KMS-11 (cell line): Measurements from ENCODE around the gene RELN.
"Not testable (repeated sequence)": the region's sequence is repeated elsewhere in the genome, so short reads cannot be mapped to it uniquely, and the experiment has no call there.

Source experiments
- H2AFZ ChIP-seq: fragments of 200-600 bp; sonication (generic); 2 replicates; pipeline ENCODE4 v1.6.1; 2016; ENCODE audit warnings: antibody characterized with exemption, mixed run types, low read depth
- H3K27ac ChIP-seq: fragments of 200-600 bp; sonication (generic); 2 replicates; pipeline ENCODE4 v1.6.1; 2016; ENCODE audit warnings: mild to moderate bottlenecking, mixed run types
- H3K27me3 ChIP-seq: fragments of 200-600 bp; sonication (generic); 2 replicates; pipeline ENCODE4 v1.6.1; 2017; ENCODE audit warnings: mild to moderate bottlenecking, low read depth, mixed run types, moderate library complexity; ENCODE audit not compliant: insufficient read depth
- H3K36me3 ChIP-seq: fragments of 200-600 bp; sonication (generic); 2 replicates; pipeline ENCODE4 v1.6.1; 2017; ENCODE audit warnings: mild to moderate bottlenecking, mixed run types; ENCODE audit not compliant: insufficient read depth
- H3K4me1 ChIP-seq: fragments of 200-600 bp; sonication (generic); 2 replicates; pipeline ENCODE4 v1.6.1; 2016; ENCODE audit warnings: mild to moderate bottlenecking, low read depth, mixed run types; ENCODE audit not compliant: poor library complexity, severe bottlenecking
- H3K4me2 ChIP-seq: fragments of 200-600 bp; sonication (generic); 2 replicates; pipeline ENCODE4 v1.7.0; 2016; ENCODE audit warnings: mild to moderate bottlenecking, mixed run types
- H3K4me3 ChIP-seq: fragments of 200-600 bp; sonication (generic); IDR thresholded peaks from 2 replicates; pipeline ENCODE4 v1.6.1; 2017; ENCODE audit warnings: low read depth, low read length, mixed read lengths; ENCODE audit not compliant: insufficient read depth
- H3K79me2 ChIP-seq: fragments of 200-600 bp; sonication (generic); 2 replicates; pipeline ENCODE4 v1.6.1; 2016; ENCODE audit warnings: low read depth, mixed run types; ENCODE audit not compliant: insufficient read depth
- H3K9ac ChIP-seq: fragments of 200-600 bp; sonication (generic); 2 replicates; pipeline ENCODE4 v1.6.1; 2016; ENCODE audit warnings: mild to moderate bottlenecking, mixed run types
- H4K20me1 ChIP-seq: fragments of 200-600 bp; sonication (generic); 2 replicates; pipeline ENCODE4 v1.6.1; 2016; ENCODE audit warnings: mild to moderate bottlenecking, mixed run types; ENCODE audit not compliant: insufficient read depth
- TF ChIP-seq, protein P1 (sequence below): fragments of 200-600 bp; sonication (generic); conservative IDR thresholded peaks from 2 replicates; pipeline ENCODE4 v1.6.1; 2017; ENCODE audit warnings: low read depth, mild to moderate bottlenecking, antibody characterized with exemption, low read length, moderate library complexity, mixed read lengths

The RELN gene

GRCh38 chr7:103487419-103487818, 502.0 kb downstream of the RELN start:
- no peak overlapping the region for H3K4me3 ChIP-seq
- no peak overlapping the region for H3K27ac ChIP-seq
- no peaks in the 10 kb centered on the region for H3K79me2 ChIP-seq
- no peaks in the 10 kb centered on the region for H4K20me1 ChIP-seq
- no peak overlapping the region for H3K4me2 ChIP-seq
- H3K9ac ChIP-seq = no peak overlapping the region
- no peaks in the 10 kb centered on the region for H3K4me1 ChIP-seq
- no peaks in the 10 kb centered on the region for H3K36me3 ChIP-seq
- H3K27me3 ChIP-seq = no peaks in the 10 kb centered on the region
- TF ChIP-seq, protein P1, sequence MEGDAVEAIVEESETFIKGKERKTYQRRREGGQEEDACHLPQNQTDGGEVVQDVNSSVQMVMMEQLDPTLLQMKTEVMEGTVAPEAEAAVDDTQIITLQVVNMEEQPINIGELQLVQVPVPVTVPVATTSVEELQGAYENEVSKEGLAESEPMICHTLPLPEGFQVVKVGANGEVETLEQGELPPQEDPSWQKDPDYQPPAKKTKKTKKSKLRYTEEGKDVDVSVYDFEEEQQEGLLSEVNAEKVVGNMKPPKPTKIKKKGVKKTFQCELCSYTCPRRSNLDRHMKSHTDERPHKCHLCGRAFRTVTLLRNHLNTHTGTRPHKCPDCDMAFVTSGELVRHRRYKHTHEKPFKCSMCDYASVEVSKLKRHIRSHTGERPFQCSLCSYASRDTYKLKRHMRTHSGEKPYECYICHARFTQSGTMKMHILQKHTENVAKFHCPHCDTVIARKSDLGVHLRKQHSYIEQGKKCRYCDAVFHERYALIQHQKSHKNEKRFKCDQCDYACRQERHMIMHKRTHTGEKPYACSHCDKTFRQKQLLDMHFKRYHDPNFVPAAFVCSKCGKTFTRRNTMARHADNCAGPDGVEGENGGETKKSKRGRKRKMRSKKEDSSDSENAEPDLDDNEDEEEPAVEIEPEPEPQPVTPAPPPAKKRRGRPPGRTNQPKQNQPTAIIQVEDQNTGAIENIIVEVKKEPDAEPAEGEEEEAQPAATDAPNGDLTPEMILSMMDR = no peak
- no peak overlapping the region for H2AFZ ChIP-seq

DNA sequence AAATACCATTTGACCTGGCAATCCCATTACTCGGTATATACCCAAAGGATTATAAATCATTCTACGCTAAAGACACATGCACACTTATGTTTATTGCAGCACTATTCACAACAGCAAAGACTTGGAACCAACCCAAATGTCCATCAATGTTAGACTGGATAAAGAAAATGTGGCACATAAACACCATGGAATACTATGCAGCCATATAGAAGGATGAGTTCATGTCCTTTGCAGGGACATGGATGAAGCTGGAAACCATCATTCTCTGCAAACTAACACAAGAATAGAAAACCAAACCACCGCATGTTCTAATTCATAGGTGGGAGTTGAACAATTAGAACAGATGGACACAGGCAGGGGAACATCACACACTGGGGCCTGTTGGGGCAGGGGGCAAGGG, 502.6 kb downstream of the RELN start:
- not testable (repeated sequence) for H3K36me3 ChIP-seq, H3K9ac ChIP-seq, H4K20me1 ChIP-seq, H3K4me3 ChIP-seq, H3K27ac ChIP-seq, H3K4me1 ChIP-seq, H3K79me2 ChIP-seq, H2AFZ ChIP-seq, H3K27me3 ChIP-seq, H3K4me2 ChIP-seq

- H3K79me2 ChIP-seq = no peaks in the 10 kb centered on the region
- no peak overlapping the region for H3K9ac ChIP-seq
- H3K4me3 ChIP-seq = no peak overlapping the region
- H3K27me3 ChIP-seq = no peaks in the 10 kb centered on the region
- no peaks in the 10 kb centered on the region for H3K4me1 ChIP-seq
- no peaks in the 10 kb centered on the region for H4K20me1 ChIP-seq
- H3K4me2 ChIP-seq = no peak overlapping the region
- no peak overlapping the region for H3K27ac ChIP-seq
- H3K36me3 ChIP-seq = no peaks in the 10 kb centered on the region
- no peak overlapping the region for H2AFZ ChIP-seq
- TF ChIP-seq, protein P1 = no peak
These were observed 508.7 kb downstream of the RELN start for GRCh38 chr7:103480771-103481170.

DNA sequence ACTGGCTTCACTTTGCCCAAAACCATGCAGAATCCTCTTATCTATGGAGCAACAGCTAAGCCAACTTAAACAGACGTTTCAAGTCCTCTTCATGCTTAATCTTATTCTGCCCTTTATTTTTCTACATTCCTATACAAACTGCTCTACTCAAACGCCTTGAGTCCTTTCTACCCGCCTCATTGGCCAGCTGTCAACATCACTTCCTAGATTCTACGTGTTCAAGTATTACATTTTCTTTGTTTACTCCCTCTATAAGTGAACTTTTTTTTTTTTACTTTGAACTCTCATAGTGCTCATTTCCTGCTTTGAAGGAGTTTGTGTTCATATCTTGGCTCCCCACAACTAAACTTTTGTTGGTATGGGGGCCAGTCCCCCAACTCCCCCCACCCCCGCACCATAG, 514.5 kb downstream of the RELN start:
- Histone ChIP-seq H3K9ac (no peak overlapping the region), H3K36me3 (no peaks in the 10 kb centered on the region), H3K4me1 (no peaks in the 10 kb centered on the region)

More for the DNA sequence above, 514.5 kb downstream of the RELN start:
- TF ChIP-seq, protein P1 = no peak
- Histone ChIP-seq H4K20me1 (no peaks in the 10 kb centered on the region), H2AFZ (no peak overlapping the region), H3K27me3 (no peaks in the 10 kb centered on the region), H3K27ac (no peak overlapping the region), H3K4me3 (no peak overlapping the region), H3K79me2 (no peaks in the 10 kb centered on the region), H3K4me2 (no peak overlapping the region)
